ENCODE results near the gene MISFA. TPM values are rescaled to one million over a fixed set of nuclear protein-coding genes. Genes with fewer than 3 reads are reported as not detected.

The MISFA gene
- 2.6 and 3.8 TPM in 2 replicates for polyA plus RNA-seq

DNA sequence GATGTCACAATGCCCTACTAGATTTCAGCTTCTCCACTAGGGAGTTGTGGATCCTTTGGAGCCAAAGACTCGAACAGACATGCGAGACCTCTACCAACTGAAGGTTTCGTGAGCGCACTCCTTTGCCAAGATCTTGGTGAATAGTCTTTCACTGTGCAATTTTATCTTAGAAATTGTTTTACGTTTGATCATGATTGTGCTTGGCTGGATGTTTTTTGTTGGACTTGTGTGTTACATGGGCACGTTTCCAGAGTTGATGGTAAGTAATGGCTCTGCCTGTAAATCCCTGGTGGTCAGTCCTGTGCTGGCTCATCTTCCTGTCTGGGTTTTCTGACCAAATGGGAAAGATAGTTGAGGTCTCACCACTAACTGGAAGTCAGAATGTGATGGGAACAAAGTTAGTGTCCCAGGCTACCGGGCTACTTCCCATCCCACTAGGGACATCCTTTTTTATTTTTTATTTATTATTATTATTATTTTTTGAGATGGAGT lies at the start of gene MISFA:
Gene MISFA, plus strand, starts transcription at position 51 of the 492 bp plus-strand sequence. Its CDS starts 140 bp downstream, at position 191.

DNA sequence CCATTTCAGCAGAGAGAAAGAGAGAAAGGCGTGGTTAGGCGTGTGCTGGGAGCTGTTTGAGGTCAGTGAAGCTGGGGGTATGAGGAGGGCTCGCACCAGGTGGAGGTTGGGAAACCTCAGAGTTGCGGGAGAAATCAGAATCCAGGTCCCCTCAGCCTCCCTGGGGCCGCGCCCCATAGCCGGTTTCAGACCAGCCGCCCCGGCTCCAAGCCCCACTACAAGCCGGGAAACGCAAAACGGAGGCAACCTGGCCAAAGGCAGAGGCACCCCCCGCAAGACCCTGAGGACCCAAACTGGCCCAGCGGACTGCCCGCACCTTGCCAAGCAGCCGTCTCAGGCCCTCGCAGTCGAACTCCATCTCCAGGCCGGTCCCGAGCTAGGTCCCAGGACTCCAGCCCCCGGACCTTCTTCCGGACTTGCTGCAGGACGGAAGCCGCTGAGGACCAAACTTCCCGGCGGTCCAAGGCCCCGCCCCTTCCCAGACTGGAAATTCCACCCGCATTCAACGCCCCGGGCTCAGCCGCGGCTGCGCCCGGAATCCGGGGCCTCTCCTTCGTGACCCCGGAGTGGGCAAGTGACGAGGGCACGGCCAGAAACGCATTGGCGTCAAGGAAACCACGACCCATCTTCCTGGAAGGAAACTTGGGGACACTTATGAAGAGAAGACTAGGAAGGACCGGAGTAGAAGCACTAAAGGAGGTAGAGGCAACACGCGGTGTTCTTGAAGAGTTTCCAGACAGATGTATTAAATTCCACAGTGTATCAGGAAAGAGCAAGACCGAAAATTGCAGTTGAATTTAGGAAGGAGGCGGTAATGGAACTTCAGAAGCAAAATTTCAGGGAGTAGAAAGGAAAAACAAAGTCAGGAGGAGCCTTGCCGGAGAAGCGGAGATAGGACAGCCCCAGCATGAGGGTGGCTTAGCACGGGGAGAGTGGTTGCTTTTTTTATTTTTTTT lies 11.0 kb upstream of the MISFA start, which contains the start of gene UEVLD:
Gene UEVLD, minus strand, starts transcription at position 438 of the 956 bp plus-strand sequence. Its CDS starts 80 bp downstream, at position 358.

DNA sequence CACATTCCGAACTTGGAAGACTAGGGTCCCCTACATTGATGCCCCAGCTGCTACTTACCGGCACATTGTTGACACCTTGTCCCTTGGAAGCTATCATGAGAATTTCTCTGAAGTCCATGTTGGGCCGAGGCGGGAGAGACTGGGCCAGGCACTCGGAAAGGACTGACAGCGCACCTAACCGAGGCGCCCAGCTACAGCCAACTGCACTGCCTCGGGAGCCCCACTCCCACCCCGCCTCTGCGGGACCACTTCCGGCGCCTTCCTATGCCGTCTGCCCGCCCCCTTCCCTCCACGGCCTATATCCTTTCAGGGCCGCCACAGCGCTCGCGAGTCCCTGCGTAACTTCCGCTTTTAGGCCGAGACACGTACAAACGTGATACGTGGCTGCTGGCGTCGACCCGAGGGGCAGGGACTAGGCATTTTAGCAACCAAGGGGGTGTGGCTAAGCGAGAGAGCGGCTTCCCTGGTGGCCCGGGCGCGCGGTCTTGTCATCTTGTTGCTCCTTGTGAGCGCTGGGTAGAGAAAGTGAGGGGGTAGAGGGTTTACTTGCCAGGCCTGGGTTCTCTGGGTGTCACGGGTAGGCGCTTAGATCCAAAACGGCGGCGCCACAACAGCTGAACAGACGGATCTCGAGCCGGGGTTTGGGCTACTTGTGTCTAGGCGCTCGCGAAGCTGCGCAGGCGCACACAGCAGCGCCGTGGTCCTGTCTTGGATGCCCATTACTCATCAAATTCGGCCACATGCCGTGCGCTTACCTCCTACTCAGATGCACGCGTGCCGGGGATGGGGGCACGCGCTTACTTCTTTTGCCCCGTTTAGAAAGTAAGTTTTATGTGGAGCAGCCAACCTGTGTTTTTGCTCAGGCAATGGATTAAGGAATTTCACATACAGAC lies 34.8 kb downstream of the MISFA start, which contains the start of gene SPTY2D1:
Gene SPTY2D1, minus strand, starts transcription at position 203 of the 893 bp plus-strand sequence. Its CDS starts 85 bp downstream, at position 118.

Other genes starting within 250 kb of the MISFA start
- 174 and 360 TPM in 2 replicates for gene LDHA, start 205.2 kb upstream of the MISFA start, polyA plus RNA-seq
- 3.5 TPM in 1 of 2 replicates, not detected in the other for gene LDHC, start 187.5 kb upstream of the MISFA start, polyA plus RNA-seq
- 0.15 TPM in 1 of 2 replicates, not detected in the other for gene LDHAL6A, start 143.9 kb upstream of the MISFA start, polyA plus RNA-seq
- 56.9 and 72.8 TPM in 2 replicates for gene TSG101, start 72.8 kb upstream of the MISFA start, polyA plus RNA-seq
- gene UEVLD, start 11.1 kb upstream of the MISFA start, polyA plus RNA-seq: 12.4 and 13.0 TPM in 2 replicates
- gene SPTY2D1, start 34.6 kb downstream of the MISFA start, polyA plus RNA-seq: 5.7 and 10.0 TPM in 2 replicates
- gene TMEM86A, start 99.0 kb downstream of the MISFA start, polyA plus RNA-seq: 0.09 and 0.11 TPM in 2 replicates
- gene IGSF22, start 126.4 kb downstream of the MISFA start, polyA plus RNA-seq: 1.8 and 1.9 TPM in 2 replicates
- gene PTPN5, start 192.0 kb downstream of the MISFA start, polyA plus RNA-seq: 3.3 and 6.5 TPM in 2 replicates

All from Purkinje cell (primary cell).